Astrocyte of the spinal cord (primary cell): ENCODE measurements around the gene IGFN1.

Source experiments
- DNase-seq: peaks from one replicate; pipeline ENCODE4 v3.0.0; 2011; ENCODE audit warnings: low read depth, low spot score
- H3K4me3 ChIP-seq: 2 replicates; pipeline ENCODE4 v1.5.1; 2011; ENCODE audit warnings: low read depth, mild to moderate bottlenecking, low read length, moderate library complexity
- CTCF ChIP-seq: IDR thresholded peaks from 2 replicates; pipeline ENCODE4 v1.5.1; 2012; ENCODE audit warnings: low read depth, mild to moderate bottlenecking, low read length, inconsistent platforms
- in situ Hi-C: cut with HindIII; loops from 2 replicates; pipeline ENCODE4 v1.10.0; 2017; ENCODE audit warnings: low sequenced_read_pairs

Gene IGFN1

GRCh38 chr1:201191653-201192260, 1.1 kb downstream of the IGFN1 start:
- DNase-seq, result peak; percentile 87
- H3K4me3 ChIP-seq, result no peak overlapping the region

GRCh38 chr1:201192261-201192788, 1.7 kb downstream of the IGFN1 start:
- H3K4me3 ChIP-seq, result no peak overlapping the region
- DNase-seq, result no peak
- TF ChIP-seq CTCF, result no peak
- in situ Hi-C loops, result no loop called here

More at GRCh38 chr1:201191653-201192260, 1.1 kb downstream of the IGFN1 start:
- TF ChIP-seq CTCF, result no peak
- in situ Hi-C loops, result no loop called here

DNA sequence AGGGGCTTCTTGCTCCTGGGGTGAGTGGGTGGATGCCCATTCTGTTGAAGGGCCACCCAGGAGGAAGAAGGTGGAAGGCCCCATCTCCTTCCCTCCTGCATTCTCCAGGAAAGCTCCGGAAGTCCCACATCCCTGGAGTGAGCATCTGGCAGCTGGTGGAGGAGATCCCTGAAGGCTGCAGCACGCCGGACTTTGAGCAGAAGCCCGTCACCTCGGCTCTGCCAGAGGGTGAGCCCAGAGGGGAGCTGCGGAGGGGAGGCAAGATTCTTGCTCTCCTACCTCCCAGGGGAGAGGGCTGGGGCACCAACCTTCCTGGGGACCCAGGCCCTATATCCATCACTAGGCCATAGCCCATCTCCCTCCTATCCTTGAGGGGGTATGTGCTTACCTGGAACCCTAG, 3.4 kb downstream of the IGFN1 start:
- no peak for DNase-seq
- in situ Hi-C loops, result no loop called here
- no peak for TF ChIP-seq CTCF
- H3K4me3 ChIP-seq, result no peak overlapping the region

DNA sequence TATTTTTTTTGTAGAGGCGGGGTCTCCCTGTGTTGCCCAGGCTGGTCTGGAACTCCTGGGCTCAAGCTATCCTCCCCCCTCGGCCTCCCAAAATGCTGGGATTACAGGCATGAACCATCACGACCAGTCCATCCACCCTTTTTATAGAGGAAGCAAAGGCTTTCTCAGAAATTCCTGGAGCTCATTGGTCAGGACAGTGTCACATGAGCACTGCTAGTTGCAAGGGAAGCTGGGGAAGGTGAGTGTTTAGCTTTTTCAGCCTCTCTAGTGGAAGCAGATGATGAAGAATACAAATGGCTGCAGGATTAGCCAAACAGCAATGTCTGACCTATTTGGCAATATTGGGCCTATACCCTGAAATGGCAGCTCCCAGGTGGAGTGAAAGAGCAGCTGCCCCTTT, 8.0 kb downstream of the IGFN1 start:
- H3K4me3 ChIP-seq, result no peak overlapping the region
- in situ Hi-C loops, result no loop called here
- TF ChIP-seq CTCF, result no peak
- no peak for DNase-seq

GRCh38 chr1:201205036-201205435, 14.4 kb downstream of the IGFN1 start:
- in situ Hi-C loops, result no loop called here
- TF ChIP-seq CTCF, result no peak
- H3K4me3 ChIP-seq, result no peak overlapping the region
- DNase-seq, result no peak

DNA sequence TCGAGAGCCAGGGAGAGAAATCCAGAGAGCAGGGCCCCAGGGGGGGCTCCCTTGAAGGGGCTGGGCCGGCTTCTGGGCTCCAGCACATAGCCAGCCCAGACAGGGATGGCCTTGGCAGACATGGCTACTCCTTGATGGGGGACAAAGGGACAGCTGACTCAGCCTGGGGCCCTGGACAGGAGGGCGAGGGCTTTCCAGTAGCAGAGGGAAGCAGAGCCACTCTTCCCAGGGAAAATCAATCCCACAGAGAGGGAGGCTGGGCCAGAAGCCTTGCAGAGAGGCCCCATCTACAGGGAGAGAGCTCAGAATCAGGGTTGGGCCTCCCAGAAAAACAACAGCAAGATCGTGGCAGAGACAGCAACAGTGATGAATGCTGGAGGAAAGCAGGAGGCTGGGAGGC, 15.6 kb downstream of the IGFN1 start:
- TF ChIP-seq CTCF, result no peak
- in situ Hi-C loops, result no loop called here
- no peak for DNase-seq
- no peak overlapping the region for H3K4me3 ChIP-seq
